ENCODE measurements around the gene BRD1.
A peak's percentile ranks its signal among the peaks of the same experiment; 100 is the strongest.

BRD1 gene

DNA sequence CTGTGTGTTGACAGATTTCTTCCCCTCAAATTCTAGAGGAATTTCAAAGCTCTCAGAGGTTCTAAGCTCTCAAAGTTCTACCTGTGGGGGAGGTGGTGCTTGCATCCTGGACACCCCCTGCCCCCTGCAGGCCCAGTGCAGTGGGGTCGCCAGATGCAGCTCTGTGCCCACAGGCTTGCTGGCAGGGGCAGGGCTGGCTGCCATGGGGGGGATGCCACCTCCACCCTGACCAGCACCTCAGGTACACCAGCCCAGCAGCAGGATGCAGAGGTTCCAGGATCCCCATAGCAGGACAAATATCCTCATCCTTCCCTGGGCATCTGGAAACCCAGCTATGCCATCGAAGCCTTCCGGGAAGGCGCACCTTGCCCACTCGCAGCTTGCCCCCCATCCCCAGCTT is 91.1 kb downstream of the BRD1 start:
- intact Hi-C loops (cut with DNase I; ENCODE audit: low total_unique reads): no loop called here
- TF ChIP-seq, protein P1, sequence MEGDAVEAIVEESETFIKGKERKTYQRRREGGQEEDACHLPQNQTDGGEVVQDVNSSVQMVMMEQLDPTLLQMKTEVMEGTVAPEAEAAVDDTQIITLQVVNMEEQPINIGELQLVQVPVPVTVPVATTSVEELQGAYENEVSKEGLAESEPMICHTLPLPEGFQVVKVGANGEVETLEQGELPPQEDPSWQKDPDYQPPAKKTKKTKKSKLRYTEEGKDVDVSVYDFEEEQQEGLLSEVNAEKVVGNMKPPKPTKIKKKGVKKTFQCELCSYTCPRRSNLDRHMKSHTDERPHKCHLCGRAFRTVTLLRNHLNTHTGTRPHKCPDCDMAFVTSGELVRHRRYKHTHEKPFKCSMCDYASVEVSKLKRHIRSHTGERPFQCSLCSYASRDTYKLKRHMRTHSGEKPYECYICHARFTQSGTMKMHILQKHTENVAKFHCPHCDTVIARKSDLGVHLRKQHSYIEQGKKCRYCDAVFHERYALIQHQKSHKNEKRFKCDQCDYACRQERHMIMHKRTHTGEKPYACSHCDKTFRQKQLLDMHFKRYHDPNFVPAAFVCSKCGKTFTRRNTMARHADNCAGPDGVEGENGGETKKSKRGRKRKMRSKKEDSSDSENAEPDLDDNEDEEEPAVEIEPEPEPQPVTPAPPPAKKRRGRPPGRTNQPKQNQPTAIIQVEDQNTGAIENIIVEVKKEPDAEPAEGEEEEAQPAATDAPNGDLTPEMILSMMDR (IDR thresholded peaks at IDR 0.05): no peak
- Histone ChIP-seq H3K4me1 (no peaks in the 10 kb centered on the region), H3K36me3 (no peaks in the 10 kb centered on the region), H3K27ac (no peak overlapping the region), H3K27me3 (peaks cover 0 to 29% of the 10 kb centered on the region in 2 donors), H3K9me3 (peaks cover 0 to 8% (median 0%) of the 10 kb centered on the region in 3 donors), H3K4me3 (no peak overlapping the region)
- peak in 1 of 2 donors; percentile 54 for DNase-seq

DNA sequence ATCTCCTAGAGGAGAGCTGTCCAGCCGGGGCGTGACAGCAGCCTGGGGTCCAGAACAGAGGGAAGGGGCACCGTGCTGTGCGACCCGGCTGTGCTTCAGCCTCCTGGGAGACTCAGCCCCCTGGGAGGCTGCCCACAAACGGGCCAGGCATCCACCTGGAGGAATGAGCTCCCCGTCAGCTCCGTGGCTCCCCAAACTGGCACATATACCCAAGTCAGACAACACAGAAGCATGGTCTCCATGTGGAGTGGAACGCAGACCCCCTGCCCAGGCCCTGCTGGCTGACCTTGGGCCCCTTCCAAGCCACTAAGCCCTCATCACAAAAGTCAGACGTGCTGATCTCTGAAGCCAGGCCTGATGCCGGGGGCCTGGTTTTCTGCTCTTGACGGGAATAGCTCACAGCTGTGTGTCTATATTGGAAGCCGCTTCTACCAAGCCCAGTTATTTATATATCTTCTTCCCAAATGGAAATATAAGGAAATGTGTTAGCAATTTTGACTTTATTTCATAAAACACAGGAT is 91.7 kb downstream of the BRD1 start:
- Histone ChIP-seq H3K27ac (no peak overlapping the region), H3K9me3 (peaks cover 0 to 8% (median 0%) of the 10 kb centered on the region in 3 donors), H3K4me3 (no peak overlapping the region), H3K4me1 (no peaks in the 10 kb centered on the region), H3K27me3 (peaks cover 0 to 29% of the 10 kb centered on the region in 2 donors), H3K36me3 (no peaks in the 10 kb centered on the region)
- TF ChIP-seq, protein P1 (IDR thresholded peaks at IDR 0.05): no peak
- intact Hi-C loops (cut with DNase I; ENCODE audit: low total_unique reads): no loop called here
- DNase-seq: peak in 1 of 2 donors; percentile 50

DNA sequence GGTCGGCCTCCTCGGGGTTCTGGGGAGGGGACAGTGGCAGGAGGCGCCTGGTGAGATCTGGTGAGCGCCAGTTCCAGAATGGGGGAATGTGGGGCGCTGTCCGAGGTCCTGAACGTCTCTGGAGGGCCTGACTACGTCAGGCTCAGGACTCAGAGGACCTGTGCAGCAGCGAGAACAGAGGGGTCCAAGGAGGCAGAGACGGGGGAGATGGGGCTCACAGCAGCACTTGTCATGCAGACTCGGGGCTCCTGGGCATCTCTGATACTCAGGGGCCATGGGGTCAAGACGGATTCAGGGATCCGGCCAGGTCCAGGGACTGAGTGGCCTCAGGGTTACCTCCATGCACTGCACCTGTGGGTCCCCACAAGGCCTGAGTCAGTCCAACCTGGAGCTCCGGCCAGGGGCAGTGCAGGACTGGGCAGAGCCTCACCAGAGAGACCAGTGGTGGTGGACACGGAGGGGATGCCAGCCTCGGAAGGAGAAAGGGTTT is 92.2 kb downstream of the BRD1 start:
- H3K27me3 ChIP-seq: peaks cover 0 to 29% of the 10 kb centered on the region in 2 donors
- TF ChIP-seq, protein P1 (IDR thresholded peaks at IDR 0.05): no peak
- DNase-seq: peak in 1 of 2 donors; percentile 55
- peaks cover 0 to 11% (median 0%) of the 10 kb centered on the region in 3 donors for H3K9me3 ChIP-seq
- no peaks in the 10 kb centered on the region for H3K4me1 ChIP-seq
- no peak overlapping the region for H3K27ac ChIP-seq
- intact Hi-C loops (cut with DNase I; ENCODE audit: low total_unique reads): no loop called here
- H3K4me3 ChIP-seq: no peak overlapping the region
- H3K36me3 ChIP-seq: no peaks in the 10 kb centered on the region

DNA sequence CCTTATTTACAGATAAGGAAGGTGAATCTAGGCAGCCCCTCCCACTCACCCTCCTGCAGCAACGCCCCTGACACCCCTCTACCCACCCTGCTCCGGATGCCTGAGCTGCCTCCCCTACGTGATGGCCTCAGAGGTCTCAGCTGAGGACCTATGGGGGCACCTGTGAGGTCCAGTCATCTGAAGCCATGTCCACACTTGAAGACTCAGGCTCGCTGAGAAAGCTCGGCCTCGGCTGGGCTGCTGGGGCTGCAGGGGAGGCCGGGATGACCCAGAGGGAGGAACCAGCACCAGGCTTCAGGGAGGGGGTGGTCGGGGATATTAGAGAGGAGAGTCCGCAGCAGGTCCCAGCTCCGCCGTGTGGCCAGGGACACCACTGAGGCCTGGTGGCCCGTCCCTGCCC is 92.8 kb downstream of the BRD1 start:
- intact Hi-C loops (cut with DNase I; ENCODE audit: low total_unique reads): no loop called here
- H3K4me3 ChIP-seq: no peak overlapping the region
- H3K27me3 ChIP-seq: peaks cover 0 to 29% of the 10 kb centered on the region in 2 donors
- no peak overlapping the region for H3K27ac ChIP-seq
- H3K36me3 ChIP-seq: no peaks in the 10 kb centered on the region
- peak in 1 of 2 donors; percentile 50 for DNase-seq
- TF ChIP-seq, protein P1 (IDR thresholded peaks at IDR 0.05): no peak
- H3K9me3 ChIP-seq: peaks cover 0 to 11% (median 0%) of the 10 kb centered on the region in 3 donors
- no peaks in the 10 kb centered on the region for H3K4me1 ChIP-seq

DNA sequence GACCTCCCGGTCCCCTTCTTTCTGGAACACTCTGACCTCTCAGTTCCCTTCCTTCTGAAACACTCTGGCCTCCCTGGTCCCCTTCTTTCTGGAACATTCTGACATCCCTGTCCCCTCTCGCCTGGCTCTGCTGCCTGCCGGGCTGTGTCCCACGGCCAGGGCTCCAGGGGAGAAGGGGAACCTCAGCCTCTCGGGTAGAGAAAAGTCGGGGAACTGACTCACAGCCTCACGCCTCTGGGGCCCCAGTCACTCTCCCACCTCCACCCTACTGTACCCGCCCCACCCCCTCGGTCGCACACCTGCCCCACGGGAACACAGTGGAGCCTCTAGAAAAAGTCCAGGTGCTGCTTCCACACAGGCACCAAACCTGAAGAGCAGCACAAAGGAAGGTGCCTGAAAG is 93.3 kb downstream of the BRD1 start:
- no peak for DNase-seq
- no peak overlapping the region for H3K4me3 ChIP-seq
- no peaks in the 10 kb centered on the region for H3K4me1 ChIP-seq
- peaks cover 0 to 29% of the 10 kb centered on the region in 2 donors for H3K27me3 ChIP-seq
- no peaks in the 10 kb centered on the region for H3K36me3 ChIP-seq
- H3K9me3 ChIP-seq: peaks cover 0 to 11% (median 0%) of the 10 kb centered on the region in 3 donors
- no peak overlapping the region for H3K27ac ChIP-seq
- intact Hi-C loops (cut with DNase I; ENCODE audit: low total_unique reads): no loop called here
- TF ChIP-seq, protein P1 (IDR thresholded peaks at IDR 0.05): no peak
